Stimulated activated CD4-positive, alpha-beta T cell treated with anti-CD3 and anti-CD28 coated beads, Interleukin-2, amount 100 ng/mL, for 24 hours (primary cell): ENCODE results near the gene RNU1-4.
"Not testable (repeated sequence)": the region's sequence is repeated elsewhere in the genome, so short reads cannot be mapped to it uniquely, and the experiment has no call there.

Source experiments
- DNase-seq, 2 donors: peaks; one replicate each; pipeline ENCODE4 v3.0.0-alpha.2; 2020

RNU1-4 gene

GRCh38 chr1:16770896-16771446 lies 30.7 kb downstream of the RNU1-4 start:
- DNase-seq, result not testable (repeated sequence)

- DNase-seq, result not testable (repeated sequence)
Measured at GRCh38 chr1:16772275-16773204, 32.2 kb downstream of the RNU1-4 start.

- not testable (repeated sequence) for DNase-seq
Measured at GRCh38 chr1:16773205-16773596, 32.9 kb downstream of the RNU1-4 start.

- not testable (repeated sequence) for DNase-seq
Measured at GRCh38 chr1:16773723-16774122, 33.4 kb downstream of the RNU1-4 start.

- not testable (repeated sequence) for DNase-seq
Measured at GRCh38 chr1:16774773-16775172, 34.5 kb downstream of the RNU1-4 start.

GRCh38 chr1:16775290-16775689 lies 35.0 kb downstream of the RNU1-4 start:
- not testable (repeated sequence) for DNase-seq

GRCh38 chr1:16776248-16776647 lies 35.9 kb downstream of the RNU1-4 start:
- not testable (repeated sequence) for DNase-seq

- not testable (repeated sequence) for DNase-seq
Measured at GRCh38 chr1:16776835-16777234, 36.5 kb downstream of the RNU1-4 start.

- DNase-seq, result not testable (repeated sequence)
Measured at GRCh38 chr1:16777821-16778220, 37.5 kb downstream of the RNU1-4 start.

- DNase-seq, result not testable (repeated sequence)
Measured at GRCh38 chr1:16779525-16779924, 39.2 kb downstream of the RNU1-4 start.

- not testable (repeated sequence) for DNase-seq
Measured at GRCh38 chr1:16781033-16781432, 40.7 kb downstream of the RNU1-4 start.

GRCh38 chr1:16781625-16782024 lies 41.3 kb downstream of the RNU1-4 start:
- not testable (repeated sequence) for DNase-seq

GRCh38 chr1:16784955-16785354 lies 44.6 kb downstream of the RNU1-4 start:
- DNase-seq, result not testable (repeated sequence)

- DNase-seq, result not testable (repeated sequence)
Measured at GRCh38 chr1:16786362-16786761, 46.0 kb downstream of the RNU1-4 start.

GRCh38 chr1:16787175-16787574 lies 46.9 kb downstream of the RNU1-4 start:
- not testable (repeated sequence) for DNase-seq

- DNase-seq, result not testable (repeated sequence)
Measured at GRCh38 chr1:16787711-16788110, 47.4 kb downstream of the RNU1-4 start.
